GM18508 (cell line): ENCODE measurements around the gene CLDN9.
"Not testable (repeated sequence)": the region's sequence is repeated elsewhere in the genome, so short reads cannot be mapped to it uniquely, and the experiment has no call there.

Experiments
- ATAC-seq: cut with Tn5 transposase; IDR thresholded peaks from one replicate; pipeline ENCODE4 v1.9.1; 2021; ENCODE audit warnings: moderate number of reproducible peaks; ENCODE audit not compliant: insufficient read depth, unreplicated experiment

Gene CLDN9

GRCh38 chr16:3051494-3051893 lies 38.8 kb downstream of the CLDN9 start:
- ATAC-seq = no peak

- ATAC-seq = not testable (repeated sequence)
Observed at GRCh38 chr16:3052571-3053329, 40.0 kb downstream of the CLDN9 start.

- ATAC-seq = not testable (repeated sequence)
Observed at GRCh38 chr16:3053330-3053710, 40.6 kb downstream of the CLDN9 start.

GRCh38 chr16:3054965-3055733 lies 42.4 kb downstream of the CLDN9 start:
- ATAC-seq = no peak

GRCh38 chr16:3055734-3056115 lies 43.0 kb downstream of the CLDN9 start:
- not testable (repeated sequence) for ATAC-seq

GRCh38 chr16:3056336-3057180 lies 43.8 kb downstream of the CLDN9 start:
- no peak for ATAC-seq

GRCh38 chr16:3057181-3058138 lies 44.7 kb downstream of the CLDN9 start:
- ATAC-seq = no peak

GRCh38 chr16:3058139-3059030 lies 45.7 kb downstream of the CLDN9 start:
- ATAC-seq = no peak

GRCh38 chr16:3059041-3059722 lies 46.5 kb downstream of the CLDN9 start:
- ATAC-seq = no peak

GRCh38 chr16:3059723-3060242 lies 47.1 kb downstream of the CLDN9 start:
- ATAC-seq = no peak

- ATAC-seq = no peak
Observed at GRCh38 chr16:3060339-3061127, 47.8 kb downstream of the CLDN9 start.

GRCh38 chr16:3062553-3062952 lies 49.8 kb downstream of the CLDN9 start:
- ATAC-seq = no peak

- ATAC-seq = no peak
Observed at GRCh38 chr16:3063625-3064386, 51.1 kb downstream of the CLDN9 start.
